ENCODE measurements around the gene KCTD16. TPM values are rescaled to one million over a fixed set of nuclear protein-coding genes. Genes with fewer than 3 reads are reported as not detected.

Gene KCTD16
- total RNA-seq, 6 experiments from 2014 or later: under 0.01 to 0.02 (median 0.02) TPM; not detected in 3

GRCh38 chr5:144151026-144151425 lies 19.6 kb upstream of the KCTD16 start:
- WGBS (ENCODE audit: insufficient coverage, low coverage, low lambda C conversion rate, missing lambda C conversion rate): 86% methylated on average over 3 of the region's 3 CpGs
- DNase-seq (no peak), ATAC-seq (no peak)
- Histone ChIP-seq H3K27me3 (no peaks in the 10 kb centered on the region), H3K27ac (no peak overlapping the region), H3K4me1 (no peaks in the 10 kb centered on the region), H3K4me3 (no peak overlapping the region), H3K9me3 (no peaks in the 10 kb centered on the region), H3K36me3 (no peaks in the 10 kb centered on the region)
- intact Hi-C loops (cut with DNase I): no loop called here
- TF ChIP-seq POLR2A (IDR thresholded peaks at IDR 0.05): no peak
- TF ChIP-seq CTCF (IDR thresholded peaks at IDR 0.05): no peak

GRCh38 chr5:144156767-144157171 lies 13.9 kb upstream of the KCTD16 start:
- DNase-seq (no peak), ATAC-seq (no peak)
- Histone ChIP-seq H3K4me1 (no peaks in the 10 kb centered on the region), H3K27ac (no peak overlapping the region), H3K27me3 (no peaks in the 10 kb centered on the region), H3K4me3 (no peak overlapping the region), H3K36me3 (peaks cover 0 to 27% (median 5%) of the 10 kb centered on the region in 4 donors), H3K9me3 (no peaks in the 10 kb centered on the region)
- intact Hi-C loops (cut with DNase I): no loop called here
- 86% methylated on average over 2 of the region's 2 CpGs for WGBS (ENCODE audit: insufficient coverage, low coverage, low lambda C conversion rate, missing lambda C conversion rate)
- TF ChIP-seq POLR2A (IDR thresholded peaks at IDR 0.05) (no peak), CTCF (IDR thresholded peaks at IDR 0.05) (no peak)

- Histone ChIP-seq H3K36me3 (peaks cover 0 to 70% (median 26%) of the 10 kb centered on the region in 4 donors), H3K4me3 (no peak overlapping the region), H3K27ac (no peak overlapping the region), H3K4me1 (no peaks in the 10 kb centered on the region), H3K9me3 (no peaks in the 10 kb centered on the region), H3K27me3 (no peaks in the 10 kb centered on the region)
- ATAC-seq (no peak), DNase-seq (no peak)
- intact Hi-C loops (cut with DNase I): no loop called here
- 79% methylated on average over 1 of the region's 1 CpG for WGBS (ENCODE audit: insufficient coverage, low coverage, low lambda C conversion rate, missing lambda C conversion rate)
- TF ChIP-seq POLR2A (IDR thresholded peaks at IDR 0.05) (no peak), CTCF (IDR thresholded peaks at IDR 0.05) (no peak)
These were observed 8.0 kb upstream of the KCTD16 start for GRCh38 chr5:144162686-144163085.

GRCh38 chr5:144166696-144167095 lies 4.0 kb upstream of the KCTD16 start:
- Histone ChIP-seq H3K27ac (no peak overlapping the region), H3K9me3 (no peaks in the 10 kb centered on the region), H3K4me3 (no peak overlapping the region), H3K36me3 (peaks cover 0 to 43% (median 21%) of the 10 kb centered on the region in 4 donors), H3K27me3 (no peaks in the 10 kb centered on the region), H3K4me1 (peaks cover 0 to 13% (median 5%) of the 10 kb centered on the region in 4 donors)
- ATAC-seq: no peak
- no peak for TF ChIP-seq CTCF (IDR thresholded peaks at IDR 0.05)
- TF ChIP-seq POLR2A (IDR thresholded peaks at IDR 0.05): no peak
- intact Hi-C loops (cut with DNase I): no loop called here
- DNase-seq: no peak
- 100% methylated on average over 1 of the region's 1 CpG for WGBS (ENCODE audit: insufficient coverage, low coverage, low lambda C conversion rate, missing lambda C conversion rate)

GRCh38 chr5:144167998-144168397 lies 2.7 kb upstream of the KCTD16 start:
- DNase-seq (no peak), ATAC-seq (no peak)
- Histone ChIP-seq H3K9me3 (no peaks in the 10 kb centered on the region), H3K27me3 (no peaks in the 10 kb centered on the region), H3K36me3 (peaks cover 0 to 30% (median 17%) of the 10 kb centered on the region in 4 donors), H3K4me3 (no peak overlapping the region), H3K27ac (no peak overlapping the region), H3K4me1 (peaks cover 0 to 13% (median 5%) of the 10 kb centered on the region in 4 donors)
- intact Hi-C loops (cut with DNase I): no loop called here
- TF ChIP-seq CTCF (IDR thresholded peaks at IDR 0.05): no peak
- TF ChIP-seq POLR2A (IDR thresholded peaks at IDR 0.05): no peak
- 72% methylated on average over 3 of the region's 3 CpGs for WGBS (ENCODE audit: insufficient coverage, low coverage, low lambda C conversion rate, missing lambda C conversion rate)

Measured in right lobe of liver (tissue), 6 donors.